GM08714 (cell line): Measurements from ENCODE around the gene OR8B4.

Experiments
- H3K4me3 ChIP-seq: fragments of 200-500 bp; sonication (Bioruptor generic); 2 replicates; pipeline ENCODE4 v1.5.1; 2014; ENCODE audit warnings: mild to moderate bottlenecking, low read length, inconsistent platforms
- ZNF274 ChIP-seq: IDR thresholded peaks from 2 replicates; pipeline ENCODE4 v1.6.1; 2012; ENCODE audit warnings: mild to moderate bottlenecking, low read depth, low read length

Gene OR8B4

GRCh38 chr11:124376280-124376679, 48.4 kb downstream of the OR8B4 start:
- no peak overlapping the region for H3K4me3 ChIP-seq
- no peak for TF ChIP-seq ZNF274
